ENCODE data around the gene PRDM15. TPM values are rescaled to one million over a fixed set of nuclear protein-coding genes. Genes with fewer than 3 reads are reported as not detected.

The PRDM15 gene
- total RNA-seq, 6 donors from 2014 or later, result 5.3 to 31.4 (median 7.4) TPM

GRCh38 chr21:41823906-41824305 is 55.2 kb downstream of the PRDM15 start:
- no peak overlapping the region for H3K4me3 ChIP-seq
- 98% methylated on average over 8 to 12 of the region's 12 CpGs for WGBS, 2 donors
- H3K4me1 ChIP-seq, result no peaks in the 10 kb centered on the region
- TF ChIP-seq POLR2AphosphoS5 (IDR thresholded peaks at IDR 0.05) (no peak), CTCF (IDR thresholded peaks at IDR 0.05) (no peak), EP300 (IDR thresholded peaks at IDR 0.05) (no peak), POLR2A (IDR thresholded peaks at IDR 0.05) (no peak)
- ATAC-seq (ENCODE audit: low FRiP score in 2 of 2) (no peak), DNase-seq (no peak)
- H3K27ac ChIP-seq, result no peak overlapping the region
- H3K36me3 ChIP-seq, result peaks cover 0 to 63% (median 22%) of the 10 kb centered on the region in 4 donors
- no peaks in the 10 kb centered on the region for H3K9me3 ChIP-seq
- H3K27me3 ChIP-seq, result no peaks in the 10 kb centered on the region

DNA sequence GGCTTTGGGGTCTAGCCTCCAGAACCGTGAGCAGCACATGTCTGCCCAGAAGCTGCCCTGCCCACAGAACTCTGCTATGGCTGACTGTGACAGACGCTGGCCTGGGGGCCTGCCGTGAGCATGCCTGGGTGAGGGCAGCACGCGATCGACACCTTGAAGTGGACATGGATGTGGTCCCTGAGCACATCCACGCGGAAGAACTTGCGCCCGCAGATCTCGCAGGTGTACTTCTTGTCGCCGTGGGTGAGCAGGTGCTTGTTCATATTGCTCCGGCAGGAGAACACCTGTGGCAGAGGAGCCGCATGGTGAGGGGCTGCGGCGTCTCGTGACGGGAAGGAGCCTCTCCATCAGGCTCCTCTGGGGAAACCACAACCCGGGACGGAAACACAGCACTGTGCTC is 56.0 kb downstream of the PRDM15 start:
- no peak overlapping the region for H3K27ac ChIP-seq
- 98% methylated on average over 21 of the region's 21 CpGs for WGBS, 2 donors
- H3K27me3 ChIP-seq, result no peaks in the 10 kb centered on the region
- no peak for ATAC-seq (ENCODE audit: low FRiP score in 2 of 2)
- no peaks in the 10 kb centered on the region for H3K9me3 ChIP-seq
- DNase-seq, result no peak
- H3K36me3 ChIP-seq, result peaks cover 0 to 58% (median 22%) of the 10 kb centered on the region in 4 donors
- H3K4me1 ChIP-seq, result no peaks in the 10 kb centered on the region
- TF ChIP-seq CTCF (IDR thresholded peaks at IDR 0.05), result no peak
- TF ChIP-seq EP300 (IDR thresholded peaks at IDR 0.05), result no peak
- TF ChIP-seq POLR2A (IDR thresholded peaks at IDR 0.05), result no peak
- no peak for TF ChIP-seq POLR2AphosphoS5 (IDR thresholded peaks at IDR 0.05)
- no peak overlapping the region for H3K4me3 ChIP-seq

DNA sequence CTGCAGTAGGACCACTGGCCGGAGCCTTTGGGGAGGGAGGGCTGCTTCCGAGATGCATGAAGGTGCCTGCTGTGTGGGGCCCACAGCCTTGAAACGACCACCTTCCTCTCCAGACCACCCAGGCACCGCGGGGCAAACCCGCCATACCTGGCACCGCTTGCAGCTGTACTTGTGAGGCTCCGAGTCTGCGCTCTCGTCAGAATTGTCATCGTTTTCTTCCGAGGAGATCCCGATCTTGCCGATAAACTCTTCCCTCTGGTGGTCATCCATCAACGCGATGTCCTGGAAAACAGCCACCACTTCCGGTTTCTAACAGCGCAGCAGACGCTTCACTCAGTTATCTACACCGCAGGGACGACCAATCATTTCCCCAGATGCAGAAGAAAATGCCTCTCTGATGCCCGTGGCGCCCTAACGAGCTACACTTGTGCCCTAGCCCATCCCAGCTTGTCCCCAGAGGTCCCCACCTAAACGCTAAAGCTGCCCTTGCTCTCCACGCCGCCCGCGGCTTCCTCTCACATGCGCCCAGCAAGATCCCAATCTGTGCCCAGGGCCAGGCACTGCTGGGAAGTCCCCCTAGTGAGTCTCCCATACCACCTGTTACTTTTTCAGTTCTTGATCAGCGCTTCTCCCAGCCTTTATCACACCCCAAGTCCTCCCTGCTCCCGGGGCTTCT is 57.2 kb downstream of the PRDM15 start:
- Histone ChIP-seq H3K4me3 (no peak overlapping the region), H3K4me1 (peaks cover 0 to 2% (median under 1%) of the 10 kb centered on the region in 4 donors), H3K27me3 (no peaks in the 10 kb centered on the region), H3K9me3 (no peaks in the 10 kb centered on the region), H3K36me3 (peaks cover 0 to 46% (median 15%) of the 10 kb centered on the region in 4 donors), H3K27ac (no peak overlapping the region)
- DNase-seq (no peak), ATAC-seq (ENCODE audit: low FRiP score in 2 of 2) (no peak)
- WGBS, 2 donors, result 87 to 91% methylated on average over 31 to 32 of the region's 32 CpGs
- TF ChIP-seq POLR2AphosphoS5 (IDR thresholded peaks at IDR 0.05) (no peak), CTCF (IDR thresholded peaks at IDR 0.05) (no peak), POLR2A (IDR thresholded peaks at IDR 0.05) (no peak), EP300 (IDR thresholded peaks at IDR 0.05) (no peak)

DNA sequence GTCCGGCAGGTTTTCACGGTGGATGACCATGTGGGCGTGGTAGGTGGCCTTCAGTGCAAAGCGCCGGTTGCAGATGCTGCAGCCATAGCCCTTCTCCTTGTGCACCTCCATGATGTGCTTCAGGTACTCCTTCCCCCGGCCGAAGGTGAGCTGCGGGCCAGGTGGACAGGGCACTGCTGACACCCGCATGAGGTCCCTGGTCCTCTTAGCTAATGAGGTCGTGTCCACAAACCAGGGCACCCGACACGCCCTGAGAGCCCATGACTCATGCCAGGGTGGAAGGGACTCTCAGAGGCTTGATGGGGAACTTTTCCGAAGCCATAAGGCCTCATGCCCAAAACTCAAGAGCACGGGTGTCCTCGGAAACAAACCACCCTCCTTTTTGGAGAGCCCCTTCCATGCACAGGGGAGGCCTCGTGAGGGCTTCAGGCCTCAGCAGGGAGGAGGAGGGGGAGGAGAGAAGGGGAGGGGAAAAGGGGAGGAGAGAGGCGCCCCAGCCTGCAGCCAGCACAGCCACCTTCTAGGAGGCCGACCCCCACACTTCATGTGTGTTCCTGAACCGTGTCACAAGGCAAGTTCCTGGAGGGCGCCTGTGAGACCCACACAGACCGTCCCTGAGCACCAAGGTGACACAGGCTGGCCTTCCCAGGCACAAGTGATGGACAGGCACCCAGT is 57.9 kb downstream of the PRDM15 start:
- TF ChIP-seq POLR2AphosphoS5 (IDR thresholded peaks at IDR 0.05), result no peak
- no peak for TF ChIP-seq EP300 (IDR thresholded peaks at IDR 0.05)
- TF ChIP-seq CTCF (IDR thresholded peaks at IDR 0.05), result no peak
- no peak for TF ChIP-seq POLR2A (IDR thresholded peaks at IDR 0.05)
- H3K36me3 ChIP-seq, result peaks cover 0 to 39% (median 15%) of the 10 kb centered on the region in 4 donors
- 90 to 91% methylated on average over 12 to 20 of the region's 21 CpGs for WGBS, 2 donors

More for the DNA sequence above, 57.9 kb downstream of the PRDM15 start:
- ATAC-seq (ENCODE audit: low FRiP score in 2 of 2) (no peak), DNase-seq (no peak)
- Histone ChIP-seq H3K9me3 (no peaks in the 10 kb centered on the region), H3K4me3 (no peak overlapping the region), H3K27ac (no peak overlapping the region), H3K27me3 (no peaks in the 10 kb centered on the region), H3K4me1 (peaks cover 0 to 7% (median 2%) of the 10 kb centered on the region in 4 donors)
